Esophagus squamous epithelium (tissue), 4 donors: Measurements from ENCODE around the gene CAPG.

Source experiments
- POLR2A ChIP-seq, 4 donors: fragments of 450-650 bp; IDR thresholded peaks; one replicate each; pipeline ENCODE4 v1.6.1; 2017; ENCODE audit warnings: antibody characterized with exemption in 4 of 4, mild to moderate bottlenecking in 4 of 4, moderate library complexity in 3 of 4
- TF ChIP-seq, protein P1 (sequence below), 6 experiments: fragments of 450-650 bp in 4 of 6; fragments of 200-600 bp in 2 of 6; sonication (generic) in 2 of 6; IDR thresholded peaks; one replicate each; pipeline ENCODE4 v1.5.1; 2016 to 2019; ENCODE audit warnings: antibody characterized with exemption in 6 of 6, mild to moderate bottlenecking in 4 of 6, moderate library complexity in 4 of 6

DNA sequence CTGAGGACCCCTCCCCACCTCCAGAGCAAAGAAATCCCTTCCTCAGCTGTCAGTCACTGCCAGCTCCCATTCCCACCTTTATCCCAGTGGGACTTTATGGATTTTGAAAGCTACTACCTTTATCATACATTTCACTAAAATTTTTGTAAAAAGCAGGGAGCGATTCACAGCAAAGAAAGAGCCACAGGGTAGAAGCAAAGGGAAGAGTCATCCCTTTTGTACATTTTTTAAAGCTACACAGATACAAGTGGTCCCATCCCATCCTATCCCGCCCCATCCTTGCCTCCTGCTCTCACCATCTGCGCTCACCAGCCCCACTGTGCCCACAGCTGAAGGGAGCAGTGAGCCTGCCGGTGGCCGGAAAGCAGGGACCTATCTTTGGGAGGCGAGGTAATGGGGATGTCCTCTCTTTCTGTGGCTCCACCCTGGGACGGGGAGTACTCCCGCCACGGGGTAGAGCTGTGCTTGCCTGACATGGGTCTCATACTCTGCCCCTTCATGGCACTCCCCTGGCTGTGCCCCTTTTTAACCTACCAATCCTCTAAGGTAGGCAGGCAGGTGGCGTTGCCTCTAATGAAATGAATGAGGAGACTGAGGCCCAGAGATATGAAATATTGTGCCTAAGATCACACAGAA, 21.5 kb upstream of the CAPG start:
- TF ChIP-seq, protein P1, sequence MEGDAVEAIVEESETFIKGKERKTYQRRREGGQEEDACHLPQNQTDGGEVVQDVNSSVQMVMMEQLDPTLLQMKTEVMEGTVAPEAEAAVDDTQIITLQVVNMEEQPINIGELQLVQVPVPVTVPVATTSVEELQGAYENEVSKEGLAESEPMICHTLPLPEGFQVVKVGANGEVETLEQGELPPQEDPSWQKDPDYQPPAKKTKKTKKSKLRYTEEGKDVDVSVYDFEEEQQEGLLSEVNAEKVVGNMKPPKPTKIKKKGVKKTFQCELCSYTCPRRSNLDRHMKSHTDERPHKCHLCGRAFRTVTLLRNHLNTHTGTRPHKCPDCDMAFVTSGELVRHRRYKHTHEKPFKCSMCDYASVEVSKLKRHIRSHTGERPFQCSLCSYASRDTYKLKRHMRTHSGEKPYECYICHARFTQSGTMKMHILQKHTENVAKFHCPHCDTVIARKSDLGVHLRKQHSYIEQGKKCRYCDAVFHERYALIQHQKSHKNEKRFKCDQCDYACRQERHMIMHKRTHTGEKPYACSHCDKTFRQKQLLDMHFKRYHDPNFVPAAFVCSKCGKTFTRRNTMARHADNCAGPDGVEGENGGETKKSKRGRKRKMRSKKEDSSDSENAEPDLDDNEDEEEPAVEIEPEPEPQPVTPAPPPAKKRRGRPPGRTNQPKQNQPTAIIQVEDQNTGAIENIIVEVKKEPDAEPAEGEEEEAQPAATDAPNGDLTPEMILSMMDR (IDR thresholded peaks at IDR 0.05), result no peak
- TF ChIP-seq POLR2A (IDR thresholded peaks at IDR 0.05), result no peak
